Testis (tissue), 2 donors: ENCODE measurements around the gene BRSK2.

Experiments
- CTCF ChIP-seq, 3 experiments: fragments of 450-650 bp in 2 of 3; fragments of 200-600 bp in 1 of 3; sonication (generic) in 1 of 3; IDR thresholded peaks; one replicate each; pipeline ENCODE4 v1.5.1; 2016 to 2019; ENCODE audit warnings: antibody characterized with exemption in 3 of 3, mild to moderate bottlenecking in 2 of 3, moderate library complexity in 1 of 3
- POLR2A ChIP-seq: fragments of 450-650 bp; IDR thresholded peaks from one replicate; pipeline ENCODE4 v1.6.1; 2017; ENCODE audit warnings: antibody characterized with exemption, mild to moderate bottlenecking, moderate library complexity

GRCh38 chr11:1443737-1444136, 54.0 kb downstream of the BRSK2 start:
- TF ChIP-seq CTCF (IDR thresholded peaks at IDR 0.05) = no peak
- TF ChIP-seq POLR2A = no peak
